ENCODE data around the gene PRDM7.
A peak's percentile ranks its signal among the peaks of the same experiment; 100 is the strongest.
"Not testable (repeated sequence)": the region's sequence is repeated elsewhere in the genome, so short reads cannot be mapped to it uniquely, and the experiment has no call there.

PRDM7 gene

DNA sequence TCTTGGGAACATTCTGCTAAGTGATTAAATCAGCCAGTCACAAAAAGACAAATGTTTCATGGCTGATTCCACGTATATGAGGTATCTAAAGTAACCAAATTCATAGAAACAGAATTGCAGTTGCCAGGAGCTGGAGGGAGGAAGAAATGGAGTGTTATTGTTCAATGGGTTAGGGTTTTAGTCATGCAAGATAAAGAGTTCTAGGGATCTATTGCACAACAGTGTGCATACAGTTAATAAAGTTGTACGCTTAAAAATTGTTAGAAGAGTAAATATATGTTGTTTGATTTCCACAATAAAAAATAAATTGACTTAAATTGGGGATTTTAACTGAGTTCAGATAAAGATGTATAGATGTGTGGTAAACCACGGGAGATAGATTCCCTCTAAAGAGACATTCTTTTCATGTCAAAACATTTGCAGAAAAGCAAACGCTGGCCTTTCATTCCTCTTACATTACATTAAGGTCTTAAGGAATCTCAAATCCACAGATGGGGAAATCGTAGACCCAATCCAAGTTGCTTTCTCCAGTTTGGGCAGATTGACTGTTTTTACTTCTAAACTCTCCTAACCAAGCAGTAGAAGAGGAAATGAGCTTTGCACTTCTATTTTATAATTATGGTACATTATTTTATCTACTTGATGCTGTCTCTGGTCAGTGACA, 4.6 kb downstream of the PRDM7 start:
- DNase-seq (ENCODE audit: low spot score): no peak

DNA sequence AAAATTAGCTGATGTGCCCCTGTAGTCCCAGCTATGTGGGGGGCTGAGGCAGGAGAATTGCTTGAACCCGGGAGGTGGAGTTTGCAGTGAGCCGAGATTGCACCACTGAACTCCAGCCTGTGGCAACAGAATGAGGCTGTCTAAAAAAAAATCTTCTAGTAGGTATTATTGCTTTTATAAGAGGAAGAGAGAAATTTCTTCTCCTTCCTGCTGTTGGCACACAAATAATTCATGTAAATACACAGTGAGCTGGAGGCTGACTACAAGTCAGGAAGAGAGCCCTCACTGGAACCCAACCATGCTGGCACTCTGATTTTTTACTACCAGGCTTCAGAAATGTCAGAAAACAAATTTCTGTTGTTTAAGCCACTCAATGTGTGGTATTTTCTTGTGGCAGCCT, 6.7 kb downstream of the PRDM7 start:
- DNase-seq (ENCODE audit: low spot score): no peak

DNA sequence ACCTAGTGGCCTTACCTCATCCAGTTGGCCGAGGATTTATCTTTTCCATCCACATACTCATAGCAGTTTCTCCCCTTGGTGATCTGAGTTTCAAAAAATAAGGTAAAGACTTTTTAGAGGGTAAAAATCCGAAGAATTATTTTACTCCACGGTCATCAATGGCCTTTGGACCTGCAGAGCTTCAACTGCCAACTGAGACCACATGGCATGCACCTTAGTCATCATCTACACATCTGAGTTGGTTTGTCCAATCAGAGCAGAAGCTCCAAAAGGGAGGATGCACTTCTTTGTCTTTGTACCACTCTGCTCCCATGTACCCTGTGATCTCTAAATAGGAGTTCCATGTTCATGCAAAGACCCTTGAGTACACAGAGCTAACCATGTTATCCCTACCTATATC, 15.7 kb downstream of the PRDM7 start:
- DNase-seq (ENCODE audit: low spot score): no peak

DNA sequence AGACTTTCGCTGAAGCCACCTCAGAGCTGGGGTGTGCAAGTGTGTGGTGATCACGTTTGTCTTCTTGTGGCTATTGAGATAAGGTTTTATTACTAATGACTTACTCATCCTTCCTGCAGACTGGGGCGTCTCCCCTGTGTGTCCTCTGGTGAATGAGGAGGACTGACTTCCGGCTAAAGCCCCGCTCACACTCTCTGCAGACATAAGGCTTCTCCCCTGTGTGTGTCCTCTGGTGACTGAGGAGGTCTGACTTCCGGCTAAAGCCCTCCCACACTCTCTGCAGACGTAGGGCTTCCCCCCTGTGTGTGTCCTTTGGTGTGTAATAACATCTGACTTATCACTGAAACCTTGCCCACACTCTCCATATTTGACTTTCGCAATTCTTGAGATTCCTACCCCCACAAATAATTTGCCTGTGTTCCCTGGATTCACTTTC, 19.4 kb downstream of the PRDM7 start:
- peak; percentile 21 for DNase-seq (ENCODE audit: low spot score)

DNA sequence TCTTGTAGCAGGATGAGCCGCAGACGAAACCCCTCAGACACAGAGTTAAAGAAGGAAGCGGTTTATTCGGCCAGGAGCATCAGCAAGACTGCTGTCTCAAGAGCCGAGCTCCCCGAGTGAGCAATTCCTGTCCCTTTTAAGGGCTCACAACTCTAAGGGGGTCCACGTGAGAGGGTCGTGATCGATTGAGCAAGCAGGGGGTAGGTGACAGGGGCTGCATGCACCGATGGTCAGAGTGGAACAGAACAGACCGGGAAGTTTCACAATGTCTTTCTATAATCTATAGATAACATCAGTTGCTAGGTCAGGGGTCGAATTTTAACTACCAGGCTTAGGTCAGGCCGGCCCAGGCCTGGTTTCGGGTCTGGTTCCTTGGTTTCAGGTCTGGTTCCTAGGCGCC, 20.6 kb downstream of the PRDM7 start:
- DNase-seq (ENCODE audit: low spot score): not testable (repeated sequence)

DNA sequence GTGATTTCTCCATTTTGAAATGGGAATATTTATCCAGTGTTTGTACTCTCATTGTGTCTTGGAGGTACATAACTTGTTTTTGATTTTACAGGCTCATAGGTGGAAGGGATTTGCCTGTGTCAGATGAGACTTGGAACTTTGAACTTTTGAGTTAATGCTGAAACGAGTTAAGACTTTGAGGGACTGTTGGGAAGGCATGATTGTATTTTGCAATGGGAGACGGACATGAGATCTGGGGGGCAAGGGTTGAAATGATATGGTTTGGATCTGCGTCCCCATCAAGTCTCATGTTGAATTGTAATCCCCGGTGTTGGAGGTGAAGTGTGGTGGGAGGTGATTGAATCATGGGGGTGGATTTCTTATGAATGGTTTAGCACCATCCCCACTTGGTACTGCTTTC, 21.8 kb downstream of the PRDM7 start:
- DNase-seq (ENCODE audit: low spot score): no peak

DNA sequence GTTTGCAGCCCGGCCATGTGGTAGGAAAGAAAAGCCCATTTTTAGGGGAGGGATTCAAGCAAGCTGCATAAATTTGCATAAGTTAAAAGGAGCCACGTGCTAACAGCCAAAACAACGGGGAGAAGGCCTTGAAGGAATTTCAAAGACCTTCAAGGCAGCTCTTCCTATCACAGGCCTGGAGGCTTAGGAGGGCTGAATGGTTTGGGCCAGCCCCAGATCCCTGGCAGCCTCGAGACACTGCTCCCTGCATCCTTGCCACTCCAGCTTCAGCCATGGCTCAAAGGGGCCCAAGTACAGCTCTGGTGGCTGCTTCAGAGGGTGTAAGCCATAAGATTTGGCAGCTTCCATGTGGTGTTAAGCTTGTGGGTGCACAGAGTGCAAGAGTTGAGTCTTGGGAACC, 22.6 kb downstream of the PRDM7 start:
- no peak for DNase-seq (ENCODE audit: low spot score)

DNA sequence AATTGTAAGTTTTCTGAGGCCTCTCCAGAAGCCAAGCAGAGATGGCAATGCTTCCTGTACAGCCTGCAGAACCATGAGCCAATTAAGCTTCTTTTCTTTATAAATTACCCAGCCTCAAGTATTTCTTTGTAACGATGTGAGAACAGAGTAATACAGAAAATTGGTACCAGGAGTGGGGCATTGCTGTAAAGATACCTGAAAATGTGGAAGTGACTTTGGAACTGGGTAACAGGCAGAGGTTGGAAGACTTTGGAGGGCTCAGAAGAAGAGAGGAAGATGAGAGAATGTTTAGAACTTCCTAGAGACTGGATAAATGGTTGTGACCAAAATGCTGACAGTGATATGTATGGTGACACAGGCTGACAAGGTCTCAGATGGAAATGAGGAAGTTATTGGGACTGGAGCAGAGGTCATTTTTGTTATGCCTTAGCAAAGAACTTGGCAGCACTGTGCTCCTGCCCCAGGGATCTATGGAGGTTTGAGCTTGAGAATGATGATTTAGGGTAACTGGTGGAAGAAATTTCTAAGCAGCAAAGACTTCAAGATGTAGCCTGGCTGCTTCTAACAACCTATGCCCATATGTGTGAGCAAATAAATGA, 23.1 kb downstream of the PRDM7 start:
- DNase-seq (ENCODE audit: low spot score): no peak

DNA sequence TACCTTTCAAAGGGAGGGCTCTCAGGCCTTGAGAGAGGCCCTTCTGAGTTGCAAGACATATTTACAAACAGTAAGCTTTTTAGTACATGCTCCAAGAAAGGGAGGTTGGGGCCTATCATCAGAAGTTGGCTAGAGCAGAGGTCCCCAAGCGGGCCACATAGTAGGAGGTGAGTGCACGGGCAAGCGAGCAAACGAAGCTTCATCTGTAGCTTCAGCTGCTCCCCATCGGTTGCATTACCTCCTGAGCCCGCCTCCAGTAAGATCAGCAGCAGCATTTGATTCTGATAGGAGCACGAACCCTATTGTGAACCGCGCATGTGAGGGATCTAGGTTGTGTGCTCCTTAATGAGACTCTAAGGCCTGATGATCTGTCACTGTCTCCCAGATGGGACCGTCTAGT, 26.2 kb downstream of the PRDM7 start:
- DNase-seq (ENCODE audit: low spot score): no peak

DNA sequence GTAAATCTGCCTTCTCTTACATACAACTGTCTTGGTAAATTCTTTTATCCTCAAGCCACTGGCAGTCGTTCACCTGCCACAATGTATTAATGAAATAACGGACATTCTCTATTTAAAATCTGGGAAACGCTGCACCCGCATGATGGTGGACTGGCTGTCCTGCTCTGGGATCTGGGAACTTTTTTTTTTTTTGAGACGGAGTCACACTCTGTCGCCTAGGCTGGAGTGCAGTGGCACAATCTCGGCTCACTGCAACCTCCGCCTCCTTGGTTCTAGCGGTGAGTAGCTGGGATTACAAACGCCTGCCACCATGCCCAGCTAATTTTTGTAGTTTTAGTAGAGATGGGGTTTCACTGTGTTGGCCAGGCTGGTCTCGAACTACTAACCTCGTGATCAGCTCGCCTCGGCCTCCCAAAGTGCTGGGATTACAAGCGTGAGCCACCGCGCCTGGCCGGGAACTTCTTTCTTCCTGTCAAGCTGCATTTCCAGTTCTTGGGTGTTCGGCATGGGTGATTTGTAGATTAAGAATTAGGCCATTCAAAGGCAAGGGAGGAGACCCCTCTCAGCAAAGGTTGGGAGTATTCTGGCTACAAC, 28.3 kb downstream of the PRDM7 start:
- no peak for DNase-seq (ENCODE audit: low spot score)

DNA sequence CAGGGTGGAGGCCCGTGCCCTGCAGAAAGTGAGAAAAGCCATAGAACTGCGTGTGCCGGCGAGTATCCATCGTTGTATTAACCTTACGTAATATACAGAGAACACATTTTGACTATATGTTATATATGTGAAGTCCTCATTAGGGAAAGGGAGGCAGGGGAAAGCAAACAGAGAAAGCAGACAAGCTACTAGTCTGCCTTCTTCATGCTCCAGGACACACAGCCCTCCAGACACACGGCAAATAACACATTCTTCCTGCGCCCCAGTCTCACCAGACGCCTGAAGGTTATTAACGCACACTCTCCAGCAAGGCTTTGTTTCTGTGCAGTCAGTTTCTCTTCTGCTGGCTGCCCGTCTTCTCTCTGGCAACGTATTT, 28.8 kb downstream of the PRDM7 start:
- no peak for DNase-seq (ENCODE audit: low spot score)

DNA sequence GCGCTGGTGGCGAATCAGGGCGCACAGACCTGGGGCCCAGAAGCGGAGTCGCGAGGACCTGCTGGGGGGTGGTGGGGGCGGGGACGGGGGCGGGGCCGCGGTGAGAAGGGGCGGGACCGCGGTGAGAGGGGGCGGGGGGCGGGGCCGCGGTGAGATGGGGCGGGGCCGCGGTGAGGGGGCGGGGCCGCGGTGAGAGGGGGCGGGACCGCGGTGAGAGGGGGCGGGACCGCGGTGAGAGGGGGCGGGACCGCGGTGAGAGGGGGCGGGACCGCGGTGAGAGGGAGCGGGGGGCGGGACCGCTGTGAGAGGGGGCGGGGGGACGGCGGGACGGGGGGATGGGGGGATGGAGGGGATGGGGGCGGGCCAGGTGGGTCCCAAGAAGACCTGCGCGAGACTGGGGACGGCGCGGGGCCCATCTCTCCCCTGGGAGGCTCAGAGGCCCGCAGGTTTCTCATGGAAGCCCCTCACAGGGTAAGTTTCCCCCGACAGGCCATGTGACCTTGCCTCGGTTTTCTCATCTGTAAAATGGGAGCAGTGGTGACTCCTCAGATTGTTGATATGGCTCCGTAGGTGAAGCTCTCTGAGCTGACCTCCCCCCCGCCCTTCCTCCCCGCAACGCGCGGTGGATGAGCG, 29.3 kb downstream of the PRDM7 start:
- peak; percentile 53 for DNase-seq (ENCODE audit: low spot score)

DNA sequence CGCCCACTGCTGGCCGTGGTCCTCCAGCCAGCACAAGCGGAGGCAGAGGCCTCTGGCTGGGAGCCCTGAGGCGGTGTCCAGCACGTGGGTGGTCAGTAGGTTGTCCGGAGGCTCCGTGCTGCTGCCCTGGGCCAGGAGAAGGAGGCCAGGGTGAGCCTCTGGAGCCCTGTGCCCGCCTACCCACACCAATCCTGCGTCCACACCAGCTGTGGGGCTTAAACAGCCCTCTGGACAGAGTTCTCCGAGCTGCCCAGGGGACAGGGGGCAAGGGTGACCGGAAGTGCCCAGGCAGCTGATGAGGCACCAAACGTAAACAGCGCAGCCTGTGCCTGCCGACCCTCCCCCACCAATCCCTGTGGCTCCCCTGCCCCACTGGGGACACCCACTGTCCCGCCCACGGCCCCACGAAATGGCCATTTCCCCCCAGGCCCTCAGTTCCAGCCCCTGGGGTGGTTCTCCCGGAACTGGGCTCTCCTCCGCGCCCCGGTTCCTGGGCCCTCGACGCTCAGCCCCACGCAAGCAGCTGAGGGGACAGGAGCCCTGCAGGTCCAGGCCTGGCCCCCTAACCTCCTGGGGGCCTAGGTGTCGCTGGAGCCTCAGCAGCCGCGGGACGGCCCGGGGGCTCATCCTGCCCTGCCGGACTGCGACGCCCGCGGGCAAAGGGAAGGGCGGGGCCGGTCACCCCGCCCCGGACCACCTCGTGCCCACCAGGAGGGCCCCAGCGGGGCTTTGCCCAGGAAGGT, 30.0 kb downstream of the PRDM7 start:
- DNase-seq (ENCODE audit: low spot score): peak; percentile 59

DNA sequence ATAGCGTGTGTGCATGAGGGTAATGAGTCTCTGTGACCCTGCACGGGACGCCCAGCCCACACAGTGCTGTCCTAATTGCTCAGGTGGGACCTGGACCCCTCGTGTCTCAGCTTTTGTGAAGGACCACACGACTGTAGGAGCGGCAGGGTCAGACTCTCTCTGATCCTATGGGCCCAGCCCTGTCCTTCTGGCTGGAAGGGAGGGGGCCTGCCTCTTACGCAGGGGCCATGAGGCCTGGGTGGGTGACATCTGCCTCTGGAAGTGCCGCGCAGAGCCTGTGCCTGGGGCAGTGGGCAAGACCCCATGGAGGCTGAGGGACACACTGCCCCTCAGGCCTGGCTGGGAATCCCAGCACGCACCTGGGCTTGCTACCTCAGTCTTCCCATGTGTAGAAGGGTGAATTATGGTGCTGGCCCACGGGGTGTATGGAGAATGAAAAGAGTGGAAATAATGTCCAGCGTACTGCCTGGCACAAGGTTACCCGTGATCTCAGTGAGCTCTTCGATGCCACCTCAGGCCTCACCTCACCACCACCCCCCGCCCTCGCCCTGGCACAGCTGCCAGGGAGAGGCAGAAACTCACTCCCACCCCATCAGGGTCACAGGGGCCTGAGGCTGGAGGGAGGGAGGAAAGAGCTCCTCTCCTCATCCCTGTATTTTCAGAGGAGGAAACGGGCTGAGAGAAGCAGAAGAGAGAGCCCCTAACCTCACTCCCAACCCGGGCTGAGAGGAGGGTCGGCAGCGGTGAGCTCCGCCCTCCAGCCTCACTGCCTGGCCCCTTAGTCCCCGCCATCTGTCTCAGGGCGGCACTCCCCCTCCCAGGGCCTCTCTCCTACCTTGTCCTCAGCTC, 30.8 kb downstream of the PRDM7 start:
- DNase-seq (ENCODE audit: low spot score): no peak

DNA sequence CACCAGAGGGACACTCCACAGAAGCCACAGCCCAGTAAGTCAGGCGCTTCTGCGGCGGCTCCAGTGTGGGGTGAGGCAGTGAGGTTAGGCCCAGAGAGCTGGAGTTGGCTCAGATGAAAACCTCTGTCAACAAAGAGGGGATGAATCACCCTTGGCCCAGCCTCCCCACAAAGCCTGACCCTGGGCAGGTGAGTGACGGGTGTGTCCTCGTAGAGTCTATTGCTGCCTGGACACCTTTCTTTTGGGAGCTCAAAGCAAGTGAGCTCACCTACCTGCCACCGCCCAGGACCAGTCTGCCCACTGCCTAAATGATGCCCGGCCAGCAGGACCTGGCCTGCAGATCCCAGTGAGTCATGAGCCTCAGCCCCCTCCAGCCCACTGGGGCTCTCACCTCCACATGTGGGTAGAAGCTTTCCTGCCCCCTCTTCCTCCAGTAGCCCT, 33.0 kb downstream of the PRDM7 start:
- DNase-seq (ENCODE audit: low spot score): no peak

DNA sequence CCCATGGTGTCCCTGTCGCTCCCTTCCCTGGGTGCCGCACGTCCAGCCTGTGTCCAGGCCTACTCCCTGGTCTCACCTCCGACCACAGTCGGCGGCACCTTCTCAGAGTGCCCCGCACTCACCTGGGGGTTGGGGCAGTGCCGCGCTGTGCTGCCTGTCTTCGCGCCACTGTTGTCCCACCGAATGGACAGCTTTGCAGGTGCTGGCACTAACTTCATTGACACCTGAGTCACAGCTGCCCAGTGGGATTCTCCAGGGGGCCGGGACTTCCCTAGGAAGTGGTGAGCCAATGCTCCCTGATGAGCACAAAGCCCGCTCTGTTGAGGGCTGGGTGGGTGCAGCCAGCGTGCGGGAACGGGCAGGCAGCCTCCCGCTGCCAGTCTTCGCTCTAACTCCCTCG, 33.6 kb downstream of the PRDM7 start:
- no peak for DNase-seq (ENCODE audit: low spot score)

DNA sequence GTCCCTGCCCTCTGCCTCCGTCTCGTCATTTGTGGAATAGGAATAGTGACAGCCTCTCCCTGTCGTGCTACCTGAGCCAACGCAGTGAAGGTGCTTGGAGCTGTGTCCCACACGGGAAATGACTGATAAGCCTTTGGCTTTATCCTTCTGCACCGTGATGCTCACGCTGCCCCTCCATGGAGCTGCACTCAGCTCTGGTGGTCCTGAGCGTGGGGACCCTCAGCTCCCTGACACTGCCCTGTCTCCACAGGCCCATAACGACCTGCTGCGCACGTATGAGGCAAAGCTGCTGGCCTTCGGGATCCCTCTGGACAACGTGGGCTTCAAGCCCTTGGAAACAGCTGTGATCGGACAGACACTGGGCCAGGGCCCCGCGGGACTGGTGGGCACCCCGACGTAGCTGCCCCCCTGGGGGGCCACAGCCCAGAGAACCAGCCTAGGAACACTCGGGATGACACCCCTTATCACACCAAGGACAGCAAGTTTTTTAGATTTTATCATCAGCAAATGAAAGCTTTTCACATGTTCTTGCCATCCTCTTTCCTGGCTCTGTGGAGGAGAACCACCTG, 34.1 kb downstream of the PRDM7 start:
- no peak for DNase-seq (ENCODE audit: low spot score)

DNA sequence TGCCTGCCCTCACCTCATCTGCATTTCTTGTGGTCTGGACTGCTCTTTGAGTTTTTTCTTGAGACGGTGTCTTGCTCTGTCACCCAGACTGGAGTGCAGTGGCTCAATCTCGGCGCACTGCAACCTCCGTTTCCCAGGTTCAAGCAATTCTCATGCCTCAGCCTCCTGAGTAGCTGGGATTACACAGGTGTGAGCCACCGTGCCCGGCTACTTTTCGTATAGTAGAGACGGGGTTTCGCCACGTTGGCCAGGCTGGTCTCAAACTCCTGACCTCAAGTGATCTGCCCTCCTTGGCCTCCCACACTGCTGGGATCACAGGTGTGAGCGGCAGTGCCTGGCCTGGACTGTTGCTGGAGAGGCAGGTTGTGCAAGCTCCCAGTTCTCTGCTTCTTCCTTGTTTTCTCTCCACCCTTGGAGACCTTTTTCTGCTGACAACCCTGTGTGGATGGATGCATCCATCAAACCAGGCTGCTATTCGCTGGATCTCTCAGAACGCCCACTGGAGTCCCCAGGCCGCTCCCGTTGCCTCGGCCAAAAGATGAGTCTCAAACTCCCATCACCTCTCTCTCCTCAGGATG, 35.1 kb downstream of the PRDM7 start:
- DNase-seq (ENCODE audit: low spot score): no peak

DNA sequence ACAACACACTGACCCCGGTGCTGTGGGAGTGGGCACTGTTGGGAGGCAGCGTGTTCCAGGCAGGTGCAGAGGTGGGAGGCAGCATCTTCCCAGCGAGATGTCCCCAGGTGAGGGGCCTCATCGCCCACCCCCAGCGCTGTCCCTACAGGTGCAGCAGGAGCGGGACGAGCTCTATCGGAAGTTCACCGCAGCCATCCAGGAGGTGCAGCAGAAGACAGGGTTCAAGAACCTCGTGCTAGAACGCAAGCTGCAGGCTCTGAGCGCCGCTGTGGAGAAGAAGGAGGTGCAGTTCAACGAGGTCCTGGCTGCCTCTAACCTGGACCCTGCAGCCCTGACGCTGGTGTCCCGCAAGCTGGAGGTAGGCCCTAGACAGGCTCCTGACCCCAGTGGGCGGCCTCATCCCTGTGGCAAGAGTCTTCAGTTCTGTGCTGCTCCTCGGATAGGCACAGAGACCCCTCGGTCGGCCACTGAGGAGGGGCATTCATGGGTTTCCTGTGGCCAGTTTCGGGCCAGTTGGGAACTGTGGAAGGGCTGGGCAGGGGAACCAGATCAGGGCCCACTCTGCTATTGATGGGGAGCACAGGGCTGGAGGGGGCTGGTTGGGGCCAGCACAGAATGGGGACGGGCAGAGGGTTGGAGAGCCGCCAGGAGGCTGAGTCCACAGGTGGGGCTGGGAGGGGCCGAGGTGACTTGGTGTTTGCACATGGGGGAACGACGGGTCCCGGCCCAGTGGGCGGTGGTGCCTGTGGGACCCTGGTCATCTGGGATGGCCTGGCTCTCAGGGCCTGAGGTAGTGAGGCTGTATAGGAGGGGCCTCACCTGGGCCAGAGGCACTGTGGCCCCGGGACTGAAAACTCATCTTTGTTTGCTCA, 36.7 kb downstream of the PRDM7 start:
- no peak for DNase-seq (ENCODE audit: low spot score)

DNA sequence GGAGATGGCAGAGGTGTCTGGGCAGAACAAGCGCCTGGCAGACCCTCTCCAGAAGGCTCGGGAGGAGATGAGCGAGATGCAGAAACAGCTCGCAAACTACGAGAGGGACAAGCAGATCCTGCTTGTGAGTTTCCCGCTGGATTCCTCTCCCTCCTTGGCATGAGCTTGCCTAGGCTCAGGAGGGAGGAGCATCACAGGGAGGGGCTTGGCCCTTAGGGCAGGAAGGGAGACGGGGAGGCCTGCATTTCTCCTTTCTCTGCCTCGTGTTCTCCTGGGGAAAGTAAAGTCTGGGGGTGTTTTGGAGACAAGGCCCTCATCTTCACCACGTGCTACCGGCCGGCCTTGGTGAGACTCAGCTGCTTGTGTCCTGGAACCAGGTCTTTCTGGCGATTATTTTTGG, 39.9 kb downstream of the PRDM7 start:
- no peak for DNase-seq (ENCODE audit: low spot score)

Measured in AG08395 (cell line).